HepG2 (cell line): ENCODE results near the gene VARS2. TPM values are rescaled to one million over a fixed set of nuclear protein-coding genes. Genes with fewer than 3 reads are reported as not detected.

Experiments
- ATAC-seq: fragments of 200-7000 bp; cut with Tn5 transposase; 3 replicates; pipeline ENCODE4 v1.9.1; 2020; ENCODE audit warnings: mild to moderate bottlenecking, moderate library complexity
- BruUV-seq: library from RNA; stranded (reverse); fragments of 400-500 nt; replicated peaks from 2 replicates; lab custom pipeline; 2021; lab: Mats Ljungman, UMichigan
- CTCF ChIA-PET: fragments of 300-600 bp; formaldehyde crosslinking; extraction: SDS; loops from one replicate; lab custom pipeline; 2021; ENCODE audit warnings: low total read pairs, inconsistent platforms, low intra/inter-chr PET ratio; lab: Yijun Ruan, JAX
- POLR2A ChIA-PET: fragments of 350-600 bp; sonication (Branson Sonifier 250); formaldehyde crosslinking; loops from one replicate; lab custom pipeline; 2020; ENCODE audit warnings: antibody characterized with exemption, inconsistent platforms; lab: Yijun Ruan, JAX
- DNase-seq: peaks from one replicate; pipeline ENCODE4 v3.0.0-alpha.2; 2015; ENCODE audit warnings: low spot score
- FAIRE-seq: peaks from 3 replicates; lab custom pipeline; 2011; peaks lifted over from hg19 to GRCh38; lab: Jason Lieb, UNC
- H2AFZ ChIP-seq: one replicate; pipeline ENCODE4 v1.6.1; 2011; ENCODE audit warnings: low read length, inconsistent platforms
- H3K27ac ChIP-seq: fragments of 300-600 bp; 3 replicates; pipeline ENCODE4 v1.8.0; 2011; ENCODE audit warnings: mixed run types, mild to moderate bottlenecking, mixed read lengths, low read length, inconsistent platforms; ENCODE audit not compliant: insufficient read depth; ENCODE audit errors: extremely low read length
- H3K27me3 ChIP-seq, 2 experiments: fragments of 200-600 bp in 1 of 2; 2 replicates in 1 of 2; 3 replicates in 1 of 2; pipeline versions ENCODE4 v1.6.0 to v1.8.0; 2011; ENCODE audit warnings: low read length in 2 of 2, mild to moderate bottlenecking in 2 of 2, moderate library complexity in 2 of 2, inconsistent platforms in 1 of 2; ENCODE audit not compliant: insufficient read depth in 2 of 2, control insufficient read depth in 1 of 2
- H3K36me3 ChIP-seq, 2 experiments: fragments of 200-600 bp in 1 of 2; replicated peaks in 1 of 2; 2 replicates in 1 of 2; 3 replicates in 1 of 2; pipeline versions ENCODE4 v1.5.1 to v1.8.0; 2011; ENCODE audit warnings: low read length in 2 of 2, inconsistent platforms in 1 of 2; ENCODE audit not compliant: insufficient read depth in 2 of 2, control insufficient read depth in 1 of 2
- H3K4me1 ChIP-seq: 2 replicates; pipeline ENCODE4 v1.5.1; 2012; ENCODE audit warnings: low read length, inconsistent platforms; ENCODE audit not compliant: insufficient read depth
- H3K4me2 ChIP-seq: 2 replicates; pipeline ENCODE4 v1.6.0; 2011; ENCODE audit warnings: low read depth, low read length, inconsistent platforms
- H3K4me3 ChIP-seq, 3 experiments: fragments of 200-600 bp in 1 of 3; sonication (generic), shearing (Covaris generic) in 1 of 3; replicated peaks in 1 of 3; 2 replicates each; pipeline ENCODE4 v1.5.1; 2011 to 2016; ENCODE audit warnings: low read length in 3 of 3, inconsistent platforms in 2 of 3, low read depth in 2 of 3, mild to moderate bottlenecking in 2 of 3, control low read depth in 1 of 3, mixed read lengths in 1 of 3; ENCODE audit not compliant: insufficient read depth in 1 of 3
- H3K79me2 ChIP-seq: one replicate; pipeline ENCODE4 v1.6.1; 2011; ENCODE audit warnings: low read length, inconsistent platforms; ENCODE audit not compliant: insufficient read depth
- H3K9ac ChIP-seq: 2 replicates; pipeline ENCODE4 v1.6.0; 2011; ENCODE audit warnings: mild to moderate bottlenecking, low read depth, low read length, inconsistent platforms; ENCODE audit not compliant: insufficient read depth
- H3K9me3 ChIP-seq: 2 replicates; pipeline ENCODE4 v1.5.1; 2012; ENCODE audit warnings: mild to moderate bottlenecking, low read length
- H4K20me1 ChIP-seq: 2 replicates; pipeline ENCODE4 v1.6.0; 2011; ENCODE audit warnings: inconsistent platforms, mild to moderate bottlenecking, low read length, moderate library complexity; ENCODE audit not compliant: insufficient read depth
- ARNT ChIP-seq: fragments of 450-650 bp; IDR thresholded peaks from 2 replicates; pipeline ENCODE4 v1.6.1; 2017
- BHLHE40 ChIP-seq: IDR thresholded peaks from 2 replicates; pipeline ENCODE4 v1.6.1; 2011; ENCODE audit warnings: low read length, improper control_type of control experiment
- GZF1 ChIP-seq: sonication (generic); formaldehyde crosslinking; IDR thresholded peaks from 2 replicates; pipeline ENCODE4 v1.5.1; 2020; ENCODE audit warnings: mild to moderate bottlenecking, missing genetic modification reagents
- HDAC2 ChIP-seq: sonication (generic); formaldehyde crosslinking; IDR thresholded peaks from 2 replicates; pipeline ENCODE4 v1.4.0; 2020; ENCODE audit warnings: missing genetic modification reagents
- HNRNPK ChIP-seq: fragments of 200-400 bp; formaldehyde crosslinking; IDR thresholded peaks from 2 replicates; pipeline ENCODE4 v1.6.1; 2018; ENCODE audit warnings: low read length, low read depth, moderate library complexity, mild to moderate bottlenecking; ENCODE audit not compliant: poor library complexity, severe bottlenecking
- PHF21A ChIP-seq: sonication (generic); formaldehyde crosslinking; IDR thresholded peaks from 2 replicates; pipeline ENCODE4 v1.5.0; 2020; ENCODE audit warnings: mild to moderate bottlenecking, missing genetic modification reagents
- POGK ChIP-seq: sonication (generic); formaldehyde crosslinking; conservative IDR thresholded peaks from 2 replicates; pipeline ENCODE4 v1.8.0; 2022; ENCODE audit warnings: mild to moderate bottlenecking, moderate library complexity, missing genetic modification reagents
- RXRA ChIP-seq: sonication (generic); formaldehyde crosslinking; IDR thresholded peaks from 2 replicates; pipeline ENCODE4 v1.5.1; 2020; ENCODE audit warnings: missing genetic modification reagents
- SALL1 ChIP-seq: sonication (generic); formaldehyde crosslinking; IDR thresholded peaks from 2 replicates; pipeline ENCODE4 v1.8.0; 2022; ENCODE audit warnings: mild to moderate bottlenecking, missing genetic modification reagents
- SOX13 ChIP-seq, 3 experiments: fragments of 450-650 bp in 1 of 3; sonication (generic) in 1 of 3; formaldehyde crosslinking in 1 of 3; IDR thresholded peaks in 2 of 3; conservative IDR thresholded peaks in 1 of 3; 2 replicates each; pipeline versions ENCODE4 v1.5.0 to v1.6.1; 2016 to 2020; ENCODE audit warnings: antibody characterized with exemption in 1 of 3, mild to moderate bottlenecking in 1 of 3, missing compliant biosample characterization in 1 of 3, missing genetic modification reagents in 1 of 3, moderate library complexity in 1 of 3
- SPEN ChIP-seq: sonication (generic); formaldehyde crosslinking; IDR thresholded peaks from 2 replicates; pipeline ENCODE4 v1.5.1; 2020; ENCODE audit warnings: low read depth, mild to moderate bottlenecking, missing genetic modification reagents
- XRCC5 ChIP-seq: fragments of 200-400 bp; formaldehyde crosslinking; optimal IDR thresholded peaks from 2 replicates; pipeline ENCODE3; 2017; ENCODE audit warnings: mild to moderate bottlenecking, low read length
- ZBTB14 ChIP-seq: sonication (generic); formaldehyde crosslinking; IDR thresholded peaks from 2 replicates; pipeline ENCODE4 v1.4.0; 2020; ENCODE audit warnings: missing genetic modification reagents
- ZFP36 ChIP-seq: fragments of 150-350 bp; IDR thresholded peaks from 2 replicates; pipeline ENCODE4 v1.6.1; 2018; ENCODE audit warnings: borderline replicate concordance, low read length, low read depth; ENCODE audit not compliant: partially characterized antibody
- ZNF260 ChIP-seq: sonication (generic); formaldehyde crosslinking; IDR thresholded peaks from 2 replicates; pipeline ENCODE4 v1.4.0; 2020; ENCODE audit warnings: missing genetic modification reagents, low read depth, mild to moderate bottlenecking, borderline replicate concordance
- ZNF501 ChIP-seq: sonication (generic); formaldehyde crosslinking; IDR thresholded peaks from 2 replicates; pipeline ENCODE4 v1.5.1; 2020; ENCODE audit warnings: mild to moderate bottlenecking, moderate library complexity, missing genetic modification reagents
- ZNF557 ChIP-seq: sonication (generic); formaldehyde crosslinking; IDR thresholded peaks from 2 replicates; pipeline ENCODE4 v1.4.0; 2020; ENCODE audit warnings: missing genetic modification reagents
- ZNF691 ChIP-seq: sonication (generic); formaldehyde crosslinking; IDR thresholded peaks from 2 replicates; pipeline ENCODE4 v1.4.0; 2020; ENCODE audit warnings: missing genetic modification reagents, low read depth, mild to moderate bottlenecking, borderline replicate concordance
- ZSCAN20 ChIP-seq: sonication (generic); formaldehyde crosslinking; IDR thresholded peaks from 2 replicates; pipeline ENCODE4 v1.4.0; 2020; ENCODE audit warnings: missing genetic modification reagents, mild to moderate bottlenecking, borderline replicate concordance
- ZSCAN22 ChIP-seq: sonication (generic); formaldehyde crosslinking; IDR thresholded peaks from 2 replicates; pipeline ENCODE4 v1.4.0; 2020; ENCODE audit warnings: mild to moderate bottlenecking, missing genetic modification reagents
- WGBS: methylation state at CpG from one replicate; pipeline ENCODE4 v1.1.6; 2017; ENCODE audit warnings: low lambda C conversion rate; 5-methylcytosine and 5-hydroxymethylcytosine counted together
- in situ Hi-C: cut with HindIII; loops from 2 replicates; pipeline ENCODE4 v1.10.0; 2017; ENCODE audit warnings: low pct_unique_long_range_greater_than_20kb; ENCODE audit not compliant: extremely low pct_ligation_motif_present
- intact Hi-C: fragments of 100-400 bp; cut with micrococcal nuclease; formaldehyde crosslinking; loops from one replicate; pipeline ENCODE4 v1.10.0; 2022; ENCODE audit not compliant: unreplicated experiment
- polyA plus RNA-seq, 8 experiments: library from polyadenylated mRNA; depleted of rRNA in 3 of 8; stranded (reverse) in 7 of 8; unstranded in 1 of 8; fragments of >200 nt; fragmentation: Illumina TruSeq in 4 of 8; extraction: Trizol in 4 of 8; gene quantifications; 2 replicates each; pipeline versions ENCODE4 v1.2.1 to v1.2.3, GENCODE V29; 2011 to 2016; ENCODE audit warnings: low read depth in 4 of 8, missing spikeins in 1 of 8, mixed read lengths in 1 of 8; ENCODE audit not compliant: insufficient read depth in 1 of 8
- total RNA-seq, 5 experiments: library from RNA; depleted of rRNA; stranded (reverse); fragments of >200 nt; fragmentation: Illumina TruSeq; extraction: Trizol; gene quantifications; 2 replicates each; pipeline ENCODE4 v1.2.3, GENCODE V29; 2016; ENCODE audit warnings: low read depth in 1 of 5

The VARS2 gene
- total and polyA plus RNA-seq, 2 of the 13 experiments (the other 11 are each of a cell fraction or from before 2014, with no cell fraction given), result 61.8 to 71.8 TPM

GRCh38 chr6:30883685-30884520, 30.1 kb upstream of the VARS2 start, which contains the start of gene DDR1:
Gene DDR1, plus strand, starts transcription at chr6:30884519. Its CDS starts 4,211 bp downstream, at chr6:30888730.
- H2AFZ ChIP-seq, result no peak within 1 kb of the TSS
- DNase-seq (peak; percentile 38), FAIRE-seq (no peak), ATAC-seq (peak; percentile 57)
- H3K27ac ChIP-seq, result peak within 1 kb of the TSS; percentile 44
- peaks cover 4% of the 10 kb centered on the region; the same call in 1 of the 2 replicates for H4K20me1 ChIP-seq
- no peaks in the 10 kb centered on the region for H3K9me3 ChIP-seq
- WGBS, result under 1% methylated on average over 34 of the region's 62 CpGs
- H3K36me3 ChIP-seq, result peaks cover 1 to 5% of the 10 kb centered on the region in 2 experiments; a peak in 2 of 5 replicates
- H3K4me3 ChIP-seq, result peak within 1 kb of the TSS; percentile 80 to 91 (median 82)
- peak within 1 kb of the TSS; percentile 90 for H3K4me2 ChIP-seq
- ChIA-PET CTCF (no interaction called here), POLR2A (interaction anchor here (0.7 to 5.9 kb wide), 14 partner anchors 12 to 266 kb away, joined by 3 to 45 read pairs (median 7); partner anchors contain the start of genes GTF2H4, IER3, MDC1 and MRPS18B)
- in situ Hi-C loops, result no loop called here
- H3K79me2 ChIP-seq, result peaks cover 19% of the 10 kb centered on the region
- no TSS peak for BruUV-seq
- intact Hi-C loops, result no loop called here
- peaks cover 6 to 27% of the 10 kb centered on the region in 2 experiments for H3K27me3 ChIP-seq
- peaks cover 56% of the 10 kb centered on the region for H3K4me1 ChIP-seq
- H3K9ac ChIP-seq, result peak within 1 kb of the TSS; percentile 65
- TF ChIP-seq XRCC5 (peak; percentile 3), ZBTB14 (no peak), ZNF557 (CRISPR knock-in tag) (no peak), ZFP36 (no peak), GZF1 (CRISPR knock-in tag) (peak; percentile 18; the same call in 1 of the 2 replicates), HNRNPK (peak; percentile 74), POGK (CRISPR knock-in tag) (no peak), ARNT (no peak), ZNF501 (no peak), PHF21A (0 out of 2 replicates have a peak, but pooled peaks have one; percentile 41), HDAC2 (CRISPR knock-in tag) (no peak), ZNF260 (no peak), RXRA (CRISPR knock-in tag) (no peak), SALL1 (CRISPR knock-in tag) (peak; percentile 25; the same call in 1 of the 2 replicates), SOX13 (IDR thresholded peaks at IDR 0.05) (no peak), SOX13 (CRISPR knock-in tag; conservative IDR thresholded peaks at IDR 0.05 in 1 of 2, IDR thresholded peaks at IDR 0.05 in 1 of 2) (no peak), ZSCAN22 (0 out of 2 replicates have a peak, but pooled peaks have one; percentile 33), ZNF691 (no peak), SPEN (CRISPR knock-in tag) (peak; percentile 16; the same call in 1 of the 2 replicates), BHLHE40 (no peak), ZSCAN20 (CRISPR knock-in tag) (no peak; the same call in 1 of the 2 replicates)
